HEK293 (cell line): ENCODE results near the gene ZDHHC17.

ENCODE experiments used
- CTCF ChIA-PET: fragments of 350-600 bp; formaldehyde crosslinking; extraction: SDS; loops from one replicate; lab custom pipeline; 2021; ENCODE audit warnings: antibody characterized with exemption; lab: Yijun Ruan, JAX
- POLR2A ChIA-PET: fragments of 300-600 bp; formaldehyde crosslinking; extraction: SDS; loops from one replicate; lab custom pipeline; 2020; ENCODE audit warnings: antibody characterized with exemption, inconsistent platforms; lab: Yijun Ruan, JAX
- H3K27ac ChIP-seq: fragments of 200-500 bp; sonication (Bioruptor generic); 2 replicates; pipeline ENCODE4 v1.5.1; 2014; ENCODE audit warnings: low read depth, low read length, control low read depth, inconsistent platforms; ENCODE audit errors: extremely low read depth
- H3K36me3 ChIP-seq, 2 experiments: fragments of 200-500 bp in 1 of 2; sonication (Bioruptor generic) in 1 of 2; 1 replicate in 1 of 2; 2 replicates in 1 of 2; pipeline ENCODE4 v1.5.1; 2014 to 2017; ENCODE audit warnings: inconsistent platforms in 2 of 2, low read length in 2 of 2; ENCODE audit not compliant: control insufficient read depth in 2 of 2, insufficient read depth in 1 of 2
- H3K4me1 ChIP-seq: fragments of 200-500 bp; sonication (Bioruptor generic); 2 replicates; pipeline ENCODE4 v1.5.1; 2014; ENCODE audit warnings: mild to moderate bottlenecking, low read length, inconsistent platforms; ENCODE audit not compliant: control insufficient read depth, insufficient read depth
- H3K4me3 ChIP-seq: 2 replicates; pipeline ENCODE4 v1.5.1; 2011; ENCODE audit warnings: low read depth, mild to moderate bottlenecking, control low read depth, low read length, moderate library complexity
- H3K9me3 ChIP-seq: fragments of 200-500 bp; sonication (Bioruptor generic); 2 replicates; pipeline ENCODE4 v1.5.1; 2014; ENCODE audit warnings: low read depth, low read length, inconsistent platforms; ENCODE audit not compliant: control insufficient read depth, insufficient read depth
- GFI1B ChIP-seq: fragments of 450-650 bp; formaldehyde crosslinking; IDR thresholded peaks from 2 replicates; pipeline ENCODE4 v1.5.1; 2016; ENCODE audit warnings: missing biosample characterization, missing genetic modification characterization
- GLI4 ChIP-seq: fragments of 450-650 bp; formaldehyde crosslinking; IDR thresholded peaks from 2 replicates; pipeline ENCODE4 v1.5.1; 2016; ENCODE audit warnings: missing biosample characterization, missing genetic modification characterization
- HOXC10 ChIP-seq: sonication (generic); formaldehyde crosslinking; IDR thresholded peaks from 2 replicates; pipeline ENCODE4 v1.8.1; 2023; ENCODE audit warnings: mild to moderate bottlenecking, missing genetic modification reagents
- SALL2 ChIP-seq: fragments of 450-650 bp; formaldehyde crosslinking; IDR thresholded peaks from 2 replicates; pipeline ENCODE4 v1.5.0; 2017; ENCODE audit warnings: missing biosample characterization, mild to moderate bottlenecking, missing genetic modification characterization, borderline replicate concordance
- SCRT1 ChIP-seq: fragments of 450-650 bp; formaldehyde crosslinking; IDR thresholded peaks from 2 replicates; pipeline ENCODE4 v1.5.1; 2016; ENCODE audit warnings: missing biosample characterization, missing genetic modification characterization, borderline replicate concordance
- SCRT2 ChIP-seq: fragments of 450-650 bp; formaldehyde crosslinking; IDR thresholded peaks from 2 replicates; pipeline ENCODE4 v1.5.1; 2016; ENCODE audit warnings: missing biosample characterization, missing genetic modification characterization
- WT1 ChIP-seq: fragments of 450-650 bp; formaldehyde crosslinking; IDR thresholded peaks from 2 replicates; pipeline ENCODE4 v1.5.1; 2016; ENCODE audit warnings: missing biosample characterization, missing genetic modification characterization
- ZBTB8A ChIP-seq: fragments of 450-650 bp; formaldehyde crosslinking; IDR thresholded peaks from 2 replicates; pipeline ENCODE4 v1.5.1; 2016; ENCODE audit warnings: missing biosample characterization, missing genetic modification characterization
- ZEB2 ChIP-seq: fragments of 450-650 bp; formaldehyde crosslinking; IDR thresholded peaks from 2 replicates; pipeline ENCODE4 v1.5.1; 2016; ENCODE audit warnings: missing biosample characterization, missing genetic modification characterization
- ZNF138 ChIP-seq: fragments of 450-650 bp; formaldehyde crosslinking; IDR thresholded peaks from 2 replicates; pipeline ENCODE4 v1.5.1; 2016; ENCODE audit warnings: missing biosample characterization, missing genetic modification characterization, borderline replicate concordance
- ZNF175 ChIP-seq: fragments of 450-650 bp; formaldehyde crosslinking; IDR thresholded peaks from 2 replicates; pipeline ENCODE4 v1.5.1; 2016; ENCODE audit warnings: missing biosample characterization, missing genetic modification characterization
- ZNF391 ChIP-seq: fragments of 450-650 bp; formaldehyde crosslinking; IDR thresholded peaks from 2 replicates; pipeline ENCODE4 v1.5.1; 2016; ENCODE audit warnings: low read depth, missing biosample characterization, missing genetic modification characterization, borderline replicate concordance
- ZNF426 ChIP-seq: fragments of 450-650 bp; formaldehyde crosslinking; IDR thresholded peaks from 2 replicates; pipeline ENCODE4 v1.5.1; 2017; ENCODE audit warnings: missing biosample characterization, missing genetic modification characterization, mild to moderate bottlenecking, inconsistent platforms, moderate library complexity
- ZNF510 ChIP-seq: fragments of 450-650 bp; formaldehyde crosslinking; IDR thresholded peaks from 2 replicates; pipeline ENCODE4 v1.5.1; 2018; ENCODE audit warnings: mild to moderate bottlenecking, missing genetic modification characterization, missing biosample characterization; ENCODE audit not compliant: insufficient replicate concordance
- ZNF514 ChIP-seq: fragments of 450-650 bp; formaldehyde crosslinking; IDR thresholded peaks from 2 replicates; pipeline ENCODE4 v1.5.1; 2016; ENCODE audit warnings: missing biosample characterization, missing genetic modification characterization
- ZNF624 ChIP-seq: fragments of 450-650 bp; formaldehyde crosslinking; IDR thresholded peaks from 2 replicates; pipeline ENCODE4 v1.5.1; 2017; ENCODE audit warnings: missing biosample characterization, missing genetic modification characterization
- ZNF658 ChIP-seq: fragments of 450-650 bp; formaldehyde crosslinking; IDR thresholded peaks from 2 replicates; pipeline ENCODE4; 2016; ENCODE audit warnings: missing biosample characterization, missing genetic modification characterization
- ZNF677 ChIP-seq: fragments of 450-650 bp; IDR thresholded peaks from 2 replicates; pipeline ENCODE4 v1.5.0; 2018; ENCODE audit warnings: missing biosample characterization, mild to moderate bottlenecking, missing genetic modification characterization, moderate library complexity
- ZNF747 ChIP-seq: fragments of 450-650 bp; formaldehyde crosslinking; IDR thresholded peaks from 2 replicates; pipeline ENCODE4 v1.5.1; 2016; ENCODE audit warnings: missing biosample characterization, missing genetic modification characterization
- TF ChIP-seq, protein P1 (sequence below): fragments of 450-650 bp; formaldehyde crosslinking; IDR thresholded peaks from 2 replicates; pipeline ENCODE4 v1.5.1; 2016; ENCODE audit warnings: missing biosample characterization, missing genetic modification characterization
- TF ChIP-seq, protein P2 (sequence below): fragments of 450-650 bp; formaldehyde crosslinking; IDR thresholded peaks from 2 replicates; pipeline ENCODE4 v1.5.1; 2016; ENCODE audit warnings: missing biosample characterization, missing genetic modification characterization
- TF ChIP-seq, protein P3 (sequence below): fragments of 450-650 bp; formaldehyde crosslinking; IDR thresholded peaks from 2 replicates; pipeline ENCODE4 v1.5.1; 2016; ENCODE audit warnings: missing biosample characterization, missing genetic modification characterization
- TF ChIP-seq, protein P4 (sequence below): fragments of 450-650 bp; formaldehyde crosslinking; IDR thresholded peaks from 2 replicates; pipeline ENCODE4 v1.5.1; 2016; ENCODE audit warnings: missing biosample characterization, missing genetic modification characterization

The ZDHHC17 gene

DNA sequence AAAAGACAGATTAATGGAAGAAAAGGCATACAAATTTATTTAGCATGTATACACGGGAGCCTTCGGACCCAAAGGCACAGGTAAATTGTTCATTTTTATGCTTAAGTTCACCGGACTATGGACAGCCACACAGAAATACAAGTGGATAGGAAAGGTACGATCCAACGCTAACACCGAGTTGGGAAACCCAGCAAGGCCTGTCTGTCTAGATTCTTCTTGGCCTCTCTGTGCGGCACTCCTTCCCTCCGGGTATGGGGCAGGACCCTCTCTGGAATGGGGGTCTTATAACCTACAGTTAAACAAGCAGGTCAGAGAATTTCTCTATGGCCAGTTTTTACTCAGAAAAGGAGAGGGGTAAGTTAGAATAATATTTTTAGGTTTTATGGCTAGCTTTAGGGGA is 23.4 kb upstream of the ZDHHC17 start (continued):
- TF ChIP-seq, protein P1, sequence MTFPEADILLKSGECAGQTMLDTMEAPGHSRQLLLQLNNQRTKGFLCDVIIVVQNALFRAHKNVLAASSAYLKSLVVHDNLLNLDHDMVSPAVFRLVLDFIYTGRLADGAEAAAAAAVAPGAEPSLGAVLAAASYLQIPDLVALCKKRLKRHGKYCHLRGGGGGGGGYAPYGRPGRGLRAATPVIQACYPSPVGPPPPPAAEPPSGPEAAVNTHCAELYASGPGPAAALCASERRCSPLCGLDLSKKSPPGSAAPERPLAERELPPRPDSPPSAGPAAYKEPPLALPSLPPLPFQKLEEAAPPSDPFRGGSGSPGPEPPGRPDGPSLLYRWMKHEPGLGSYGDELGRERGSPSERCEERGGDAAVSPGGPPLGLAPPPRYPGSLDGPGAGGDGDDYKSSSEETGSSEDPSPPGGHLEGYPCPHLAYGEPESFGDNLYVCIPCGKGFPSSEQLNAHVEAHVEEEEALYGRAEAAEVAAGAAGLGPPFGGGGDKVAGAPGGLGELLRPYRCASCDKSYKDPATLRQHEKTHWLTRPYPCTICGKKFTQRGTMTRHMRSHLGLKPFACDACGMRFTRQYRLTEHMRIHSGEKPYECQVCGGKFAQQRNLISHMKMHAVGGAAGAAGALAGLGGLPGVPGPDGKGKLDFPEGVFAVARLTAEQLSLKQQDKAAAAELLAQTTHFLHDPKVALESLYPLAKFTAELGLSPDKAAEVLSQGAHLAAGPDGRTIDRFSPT = no peak
- TF ChIP-seq, protein P2, sequence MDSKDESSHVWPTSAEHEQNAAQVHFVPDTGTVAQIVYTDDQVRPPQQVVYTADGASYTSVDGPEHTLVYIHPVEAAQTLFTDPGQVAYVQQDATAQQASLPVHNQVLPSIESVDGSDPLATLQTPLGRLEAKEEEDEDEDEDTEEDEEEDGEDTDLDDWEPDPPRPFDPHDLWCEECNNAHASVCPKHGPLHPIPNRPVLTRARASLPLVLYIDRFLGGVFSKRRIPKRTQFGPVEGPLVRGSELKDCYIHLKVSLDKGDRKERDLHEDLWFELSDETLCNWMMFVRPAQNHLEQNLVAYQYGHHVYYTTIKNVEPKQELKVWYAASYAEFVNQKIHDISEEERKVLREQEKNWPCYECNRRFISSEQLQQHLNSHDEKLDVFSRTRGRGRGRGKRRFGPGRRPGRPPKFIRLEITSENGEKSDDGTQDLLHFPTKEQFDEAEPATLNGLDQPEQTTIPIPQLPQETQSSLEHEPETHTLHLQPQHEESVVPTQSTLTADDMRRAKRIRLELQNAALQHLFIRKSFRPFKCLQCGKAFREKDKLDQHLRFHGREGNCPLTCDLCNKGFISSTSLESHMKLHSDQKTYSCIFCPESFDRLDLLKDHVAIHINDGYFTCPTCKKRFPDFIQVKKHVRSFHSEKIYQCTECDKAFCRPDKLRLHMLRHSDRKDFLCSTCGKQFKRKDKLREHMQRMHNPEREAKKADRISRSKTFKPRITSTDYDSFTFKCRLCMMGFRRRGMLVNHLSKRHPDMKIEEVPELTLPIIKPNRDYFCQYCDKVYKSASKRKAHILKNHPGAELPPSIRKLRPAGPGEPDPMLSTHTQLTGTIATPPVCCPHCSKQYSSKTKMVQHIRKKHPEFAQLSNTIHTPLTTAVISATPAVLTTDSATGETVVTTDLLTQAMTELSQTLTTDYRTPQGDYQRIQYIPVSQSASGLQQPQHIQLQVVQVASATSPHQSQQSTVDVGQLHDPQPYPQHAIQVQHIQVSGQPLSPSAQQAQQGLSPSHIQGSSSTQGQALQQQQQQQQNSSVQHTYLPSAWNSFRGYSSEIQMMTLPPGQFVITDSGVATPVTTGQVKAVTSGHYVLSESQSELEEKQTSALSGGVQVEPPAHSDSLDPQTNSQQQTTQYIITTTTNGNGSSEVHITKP (tag by site-specific recombination) = no peak
- TF ChIP-seq SCRT2 (tag by site-specific recombination) = no peak
- no peak for TF ChIP-seq ZNF677 (tag by site-specific recombination)
- TF ChIP-seq ZNF514 (tag by site-specific recombination) = no peak
- no peak for TF ChIP-seq ZNF658 (tag by site-specific recombination)

DNA sequence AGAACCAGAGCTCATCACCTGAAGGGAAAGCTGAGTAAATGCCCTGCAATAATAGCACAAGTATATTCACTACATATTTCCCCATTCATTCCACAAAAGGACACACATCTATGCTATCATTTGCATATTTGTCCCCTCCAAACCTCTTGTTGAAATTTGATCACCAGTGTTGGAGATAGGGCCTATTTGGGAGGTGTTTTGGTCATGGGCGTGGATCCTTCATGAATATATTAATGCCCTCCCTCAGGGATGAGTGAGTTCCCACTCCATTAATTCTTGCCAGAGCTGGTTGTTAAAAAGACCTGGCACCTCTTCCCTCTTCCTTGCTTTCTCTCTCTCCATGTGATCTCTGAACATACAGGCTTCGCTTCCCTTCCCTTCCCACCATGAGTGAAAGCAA is 18.6 kb upstream of the ZDHHC17 start:
- no peak overlapping the region for H3K4me3 ChIP-seq
- H3K4me1 ChIP-seq = no peaks in the 10 kb centered on the region
- H3K27ac ChIP-seq = no peak overlapping the region
- TF ChIP-seq ZNF391 (no peak), GFI1B (no peak), ZNF138 (tag by site-specific recombination) (no peak), ZNF747 (tag by site-specific recombination) (no peak), ZNF624 (tag by site-specific recombination) (no peak), ZNF175 (no peak), WT1 (tag by site-specific recombination) (no peak)
- ChIA-PET CTCF (no interaction called here), POLR2A (no interaction called here)
- H3K36me3 ChIP-seq = no peaks in the 10 kb centered on the region
- no peaks in the 10 kb centered on the region for H3K9me3 ChIP-seq

DNA sequence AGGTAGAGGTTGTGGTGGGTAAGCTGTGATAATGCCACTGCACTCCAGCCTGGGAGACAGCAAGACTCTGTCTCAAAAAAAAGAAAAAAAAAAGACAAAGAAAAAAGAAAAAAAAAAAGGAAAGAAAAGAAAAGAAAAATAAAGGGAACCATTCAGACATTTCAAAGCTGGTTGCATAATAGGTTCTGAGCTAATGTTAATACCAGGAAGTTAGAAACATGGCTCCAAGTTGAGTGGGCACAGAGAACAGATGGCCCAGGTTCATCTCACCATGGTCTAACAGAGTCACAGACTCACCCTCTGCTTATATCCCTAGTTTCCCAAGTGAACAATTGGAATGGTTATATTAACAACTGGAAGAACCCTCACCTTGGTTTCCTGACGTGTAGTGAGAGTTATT is 17.4 kb upstream of the ZDHHC17 start:
- Histone ChIP-seq H3K27ac (no peak overlapping the region), H3K4me1 (no peaks in the 10 kb centered on the region), H3K36me3 (no peaks in the 10 kb centered on the region), H3K9me3 (no peaks in the 10 kb centered on the region), H3K4me3 (no peak overlapping the region)
- CTCF ChIA-PET = no interaction called here
- POLR2A ChIA-PET = no interaction called here
- TF ChIP-seq HOXC10 (CRISPR knock-in tag) = no peak
- no peak for TF ChIP-seq GLI4 (tag by site-specific recombination)
- TF ChIP-seq SALL2 (tag by site-specific recombination) = no peak
- no peak for TF ChIP-seq ZNF510
- TF ChIP-seq, protein P3, sequence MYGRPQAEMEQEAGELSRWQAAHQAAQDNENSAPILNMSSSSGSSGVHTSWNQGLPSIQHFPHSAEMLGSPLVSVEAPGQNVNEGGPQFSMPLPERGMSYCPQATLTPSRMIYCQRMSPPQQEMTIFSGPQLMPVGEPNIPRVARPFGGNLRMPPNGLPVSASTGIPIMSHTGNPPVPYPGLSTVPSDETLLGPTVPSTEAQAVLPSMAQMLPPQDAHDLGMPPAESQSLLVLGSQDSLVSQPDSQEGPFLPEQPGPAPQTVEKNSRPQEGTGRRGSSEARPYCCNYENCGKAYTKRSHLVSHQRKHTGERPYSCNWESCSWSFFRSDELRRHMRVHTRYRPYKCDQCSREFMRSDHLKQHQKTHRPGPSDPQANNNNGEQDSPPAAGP = no peak
- no peak for TF ChIP-seq ZNF426 (tag by site-specific recombination)
- TF ChIP-seq, protein P4, sequence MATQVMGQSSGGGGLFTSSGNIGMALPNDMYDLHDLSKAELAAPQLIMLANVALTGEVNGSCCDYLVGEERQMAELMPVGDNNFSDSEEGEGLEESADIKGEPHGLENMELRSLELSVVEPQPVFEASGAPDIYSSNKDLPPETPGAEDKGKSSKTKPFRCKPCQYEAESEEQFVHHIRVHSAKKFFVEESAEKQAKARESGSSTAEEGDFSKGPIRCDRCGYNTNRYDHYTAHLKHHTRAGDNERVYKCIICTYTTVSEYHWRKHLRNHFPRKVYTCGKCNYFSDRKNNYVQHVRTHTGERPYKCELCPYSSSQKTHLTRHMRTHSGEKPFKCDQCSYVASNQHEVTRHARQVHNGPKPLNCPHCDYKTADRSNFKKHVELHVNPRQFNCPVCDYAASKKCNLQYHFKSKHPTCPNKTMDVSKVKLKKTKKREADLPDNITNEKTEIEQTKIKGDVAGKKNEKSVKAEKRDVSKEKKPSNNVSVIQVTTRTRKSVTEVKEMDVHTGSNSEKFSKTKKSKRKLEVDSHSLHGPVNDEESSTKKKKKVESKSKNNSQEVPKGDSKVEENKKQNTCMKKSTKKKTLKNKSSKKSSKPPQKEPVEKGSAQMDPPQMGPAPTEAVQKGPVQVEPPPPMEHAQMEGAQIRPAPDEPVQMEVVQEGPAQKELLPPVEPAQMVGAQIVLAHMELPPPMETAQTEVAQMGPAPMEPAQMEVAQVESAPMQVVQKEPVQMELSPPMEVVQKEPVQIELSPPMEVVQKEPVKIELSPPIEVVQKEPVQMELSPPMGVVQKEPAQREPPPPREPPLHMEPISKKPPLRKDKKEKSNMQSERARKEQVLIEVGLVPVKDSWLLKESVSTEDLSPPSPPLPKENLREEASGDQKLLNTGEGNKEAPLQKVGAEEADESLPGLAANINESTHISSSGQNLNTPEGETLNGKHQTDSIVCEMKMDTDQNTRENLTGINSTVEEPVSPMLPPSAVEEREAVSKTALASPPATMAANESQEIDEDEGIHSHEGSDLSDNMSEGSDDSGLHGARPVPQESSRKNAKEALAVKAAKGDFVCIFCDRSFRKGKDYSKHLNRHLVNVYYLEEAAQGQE (tag by site-specific recombination) = no peak
- TF ChIP-seq ZEB2 (tag by site-specific recombination) = no peak
- no peak for TF ChIP-seq ZBTB8A (tag by site-specific recombination)
- TF ChIP-seq SCRT1 (tag by site-specific recombination) = no peak
- TF ChIP-seq, protein P1 = no peak
